ENCODE data around the gene BORCS5. TPM values are rescaled to one million over a fixed set of nuclear protein-coding genes. Genes with fewer than 3 reads are reported as not detected.

Gene BORCS5
- total and polyA plus RNA-seq, 10 donors: 3.3 to 25.9 (median 14.9) TPM

- Histone ChIP-seq H3K27me3 (replicated peaks in 1 of 7) (no peaks in the 10 kb centered on the region), H3K4me1 (peaks cover 0 to 43% (median 0%) of the 10 kb centered on the region in 6 donors), H3K9me3 (no peaks in the 10 kb centered on the region), H3K4me3 (no peak overlapping the region), H3K27ac (peak overlapping the region in 5 of 8 donors; percentile 4 to 70 (median 40)), H3K36me3 (peaks cover 0 to 26% (median 3%) of the 10 kb centered on the region in 6 donors)
- intact Hi-C loops (cut with DNase I; ENCODE audit: low total_unique reads): no loop called here
- 90 to 97% (median 93%) methylated on average over 4 of the region's 4 CpGs for WGBS, 5 donors
- no peak for DNase-seq
- TF ChIP-seq POLR2AphosphoS5 (IDR thresholded peaks at IDR 0.05): no peak
- no peak for TF ChIP-seq POLR2A (IDR thresholded peaks at IDR 0.05)
- TF ChIP-seq CTCF (IDR thresholded peaks at IDR 0.05 in 8 of 11, conservative IDR thresholded peaks at IDR 0.05 in 3 of 11): no peak
Observed at GRCh38 chr12:12433203-12433731, 76.4 kb downstream of the BORCS5 start.

GRCh38 chr12:12436831-12437345 is 80.0 kb downstream of the BORCS5 start:
- no peak for DNase-seq
- TF ChIP-seq CTCF (IDR thresholded peaks at IDR 0.05 in 8 of 11, conservative IDR thresholded peaks at IDR 0.05 in 3 of 11): no peak
- TF ChIP-seq POLR2A (IDR thresholded peaks at IDR 0.05): no peak
- TF ChIP-seq POLR2AphosphoS5 (IDR thresholded peaks at IDR 0.05): no peak
- H3K4me3 ChIP-seq: no peak overlapping the region
- H3K27ac ChIP-seq: peak overlapping the region in 4 of 8 donors; percentile 21 to 63 (median 47)
- H3K36me3 ChIP-seq: peaks cover 0 to 26% (median 3%) of the 10 kb centered on the region in 6 donors
- 92 to 100% (median 95%) methylated on average over 2 of the region's 2 CpGs for WGBS, 5 donors
- H3K9me3 ChIP-seq: no peaks in the 10 kb centered on the region
- peaks cover 0 to 59% (median 13%) of the 10 kb centered on the region in 6 donors for H3K4me1 ChIP-seq
- no peaks in the 10 kb centered on the region for H3K27me3 ChIP-seq (replicated peaks in 1 of 7)
- intact Hi-C loops (cut with DNase I; ENCODE audit: low total_unique reads): no loop called here

- peak overlapping the region in 3 of 8 donors; percentile 77 to 84 (median 80) for H3K27ac ChIP-seq
- no peak for DNase-seq
- H3K27me3 ChIP-seq (replicated peaks in 1 of 7): no peaks in the 10 kb centered on the region
- intact Hi-C loops (cut with DNase I; ENCODE audit: low total_unique reads): no loop called here
- no peak overlapping the region for H3K4me3 ChIP-seq
- 39 to 81% (median 50%) methylated on average over 6 of the region's 6 CpGs for WGBS, 5 donors
- TF ChIP-seq CTCF (IDR thresholded peaks at IDR 0.05 in 8 of 11, conservative IDR thresholded peaks at IDR 0.05 in 3 of 11) (no peak), POLR2AphosphoS5 (IDR thresholded peaks at IDR 0.05) (no peak), POLR2A (IDR thresholded peaks at IDR 0.05) (no peak)
- no peaks in the 10 kb centered on the region for H3K9me3 ChIP-seq
- peaks cover 0 to 26% (median 3%) of the 10 kb centered on the region in 6 donors for H3K36me3 ChIP-seq
- H3K4me1 ChIP-seq: peaks cover 0 to 58% (median 28%) of the 10 kb centered on the region in 6 donors
Observed at GRCh38 chr12:12439636-12440035, 82.8 kb downstream of the BORCS5 start.

GRCh38 chr12:12440784-12441428 is 84.0 kb downstream of the BORCS5 start:
- H3K36me3 ChIP-seq: peaks cover 0 to 19% (median 3%) of the 10 kb centered on the region in 6 donors
- H3K4me1 ChIP-seq: peaks cover 0 to 59% (median 28%) of the 10 kb centered on the region in 6 donors
- H3K27me3 ChIP-seq (replicated peaks in 1 of 7): no peaks in the 10 kb centered on the region
- H3K27ac ChIP-seq: peak overlapping the region; percentile 55 to 84 (median 76)
- 95 to 98% (median 98%) methylated on average over 4 of the region's 4 CpGs for WGBS, 5 donors
- no peaks in the 10 kb centered on the region for H3K9me3 ChIP-seq
- H3K4me3 ChIP-seq: no peak overlapping the region
- no peak for TF ChIP-seq POLR2AphosphoS5 (IDR thresholded peaks at IDR 0.05)
- no peak for TF ChIP-seq CTCF (IDR thresholded peaks at IDR 0.05 in 8 of 11, conservative IDR thresholded peaks at IDR 0.05 in 3 of 11)
- TF ChIP-seq POLR2A (IDR thresholded peaks at IDR 0.05): no peak
- no peak for DNase-seq
- intact Hi-C loops (cut with DNase I; ENCODE audit: low total_unique reads): no loop called here
